ENCODE measurements around the gene MPO. TPM values are rescaled to one million over a fixed set of nuclear protein-coding genes. Genes with fewer than 3 reads are reported as not detected.

MPO gene
- total and polyA plus RNA-seq, 2 donors (not counting 3 experiments of a cell fraction or from before 2014, with no cell fraction given), result not detected

- intact Hi-C loops (cut with micrococcal nuclease) (no loop called here), dilution Hi-C loops (cut with MboI; ENCODE audit: extremely low pct_ligation_motif_present, low sequenced_read_pairs) (no loop called here)
- H4K20me1 ChIP-seq (replicated peaks; ENCODE audit: control insufficient read depth, extremely low read depth, insufficient read depth, low read length), result no peaks in the 10 kb centered on the region
- no TSS peak for BruUV-seq (replicated peaks)
- H3K4me1 ChIP-seq (ENCODE audit: control insufficient read depth, extremely low read depth, insufficient read depth, low read length), result no peaks in the 10 kb centered on the region
- no peak overlapping the region for H3K27ac ChIP-seq (ENCODE audit: insufficient read depth, low read depth, low read length)
- no peaks in the 10 kb centered on the region for H3K9me1 ChIP-seq (replicated peaks; ENCODE audit: control insufficient read depth, extremely low read depth, insufficient read depth, low read length)
- peaks cover 9 to 19% of the 10 kb centered on the region in 2 experiments for H3K27me3 ChIP-seq (ENCODE audit: control insufficient read depth in 2 of 2, insufficient read depth in 2 of 2, low read length in 2 of 2)
- H3K79me2 ChIP-seq (ENCODE audit: control insufficient read depth, insufficient read depth, low read length), result no peaks in the 10 kb centered on the region
- TF ChIP-seq MAX (IDR thresholded peaks at IDR 0.05; ENCODE audit: insufficient read depth, insufficient read length) (no peak), EZH2 (IDR thresholded peaks at IDR 0.05; ENCODE audit: borderline replicate concordance, low read depth, low read length, severe bottlenecking) (no peak), POLR2A (IDR thresholded peaks at IDR 0.05; ENCODE audit: low read depth, low read length) (no peak), GATA2 (IDR thresholded peaks at IDR 0.05; ENCODE audit: insufficient read depth, insufficient read length, low read depth, low read length) (no peak), POLR2AphosphoS5 (IDR thresholded peaks at IDR 0.05; ENCODE audit: insufficient read depth, low read depth, low read length) (no peak)
- no peaks in the 10 kb centered on the region for H3K36me3 ChIP-seq (ENCODE audit: control insufficient read depth in 2 of 2, extremely low read depth in 1 of 2, insufficient read depth in 2 of 2, low read length in 2 of 2)
- H3K9me3 ChIP-seq (replicated peaks; ENCODE audit: control insufficient read depth, insufficient read depth, low read length), result no peaks in the 10 kb centered on the region
- no peak for DNase-seq (ENCODE audit: low read depth, low spot score)
- ChIA-PET POLR2A (no interaction called here), CTCF (no interaction called here)
- no peak overlapping the region for H3K9ac ChIP-seq (replicated peaks; ENCODE audit: extremely low read depth, insufficient read depth, low read length)
- no peak overlapping the region for H3K4me3 ChIP-seq (replicated peaks in 1 of 3; ENCODE audit: insufficient read depth in 1 of 3, low read depth in 1 of 3, low read length in 3 of 3)
- FAIRE-seq, result no peak
- no peak overlapping the region for H2AFZ ChIP-seq (ENCODE audit: low read depth, low read length)
- no peak overlapping the region for H3K4me2 ChIP-seq (ENCODE audit: insufficient read depth, low read length)
Measured at GRCh38 chr17:58294034-58294433, 13.3 kb upstream of the MPO start.

GRCh38 chr17:58291246-58291645 is 10.5 kb upstream of the MPO start:
- TF ChIP-seq JUN (IDR thresholded peaks at IDR 0.05; ENCODE audit: borderline replicate concordance, insufficient read depth, insufficient read length, low read depth), result no peak
- TF ChIP-seq EZH2 (IDR thresholded peaks at IDR 0.05; ENCODE audit: borderline replicate concordance, low read depth, low read length, severe bottlenecking), result no peak
- peaks cover 7 to 19% of the 10 kb centered on the region in 2 experiments for H3K27me3 ChIP-seq (ENCODE audit: control insufficient read depth in 2 of 2, insufficient read depth in 2 of 2, low read length in 2 of 2)
- H3K27ac ChIP-seq (ENCODE audit: insufficient read depth, low read depth, low read length), result no peak overlapping the region
- no peak overlapping the region for H3K4me2 ChIP-seq (ENCODE audit: insufficient read depth, low read length)
- no TSS peak for BruUV-seq (replicated peaks)
- H3K9me3 ChIP-seq (replicated peaks; ENCODE audit: control insufficient read depth, insufficient read depth, low read length), result no peaks in the 10 kb centered on the region
- no peak overlapping the region for H3K9ac ChIP-seq (replicated peaks; ENCODE audit: extremely low read depth, insufficient read depth, low read length)
- intact Hi-C loops (cut with micrococcal nuclease), result no loop called here
- no peak overlapping the region for H2AFZ ChIP-seq (ENCODE audit: low read depth, low read length)
- no peak for FAIRE-seq
- no peaks in the 10 kb centered on the region for H3K4me1 ChIP-seq (ENCODE audit: control insufficient read depth, extremely low read depth, insufficient read depth, low read length)
- H4K20me1 ChIP-seq (replicated peaks; ENCODE audit: control insufficient read depth, extremely low read depth, insufficient read depth, low read length), result no peaks in the 10 kb centered on the region
- H3K36me3 ChIP-seq (ENCODE audit: control insufficient read depth in 2 of 2, extremely low read depth in 1 of 2, insufficient read depth in 2 of 2, low read length in 2 of 2), result no peaks in the 10 kb centered on the region
- dilution Hi-C loops (cut with MboI; ENCODE audit: extremely low pct_ligation_motif_present, low sequenced_read_pairs), result no loop called here
- H3K79me2 ChIP-seq (ENCODE audit: control insufficient read depth, insufficient read depth, low read length), result no peaks in the 10 kb centered on the region
- ChIA-PET POLR2A (no interaction called here), CTCF (no interaction called here)
- no peak overlapping the region for H3K4me3 ChIP-seq (replicated peaks in 1 of 3; ENCODE audit: insufficient read depth in 1 of 3, low read depth in 1 of 3, low read length in 3 of 3)
- no peak for DNase-seq (ENCODE audit: low read depth, low spot score)
- no peaks in the 10 kb centered on the region for H3K9me1 ChIP-seq (replicated peaks; ENCODE audit: control insufficient read depth, extremely low read depth, insufficient read depth, low read length)

Data from endothelial cell of umbilical vein (primary cell).